ENCODE results near the gene FUT8. TPM values are rescaled to one million over a fixed set of nuclear protein-coding genes. Genes with fewer than 3 reads are reported as not detected.

FUT8 gene
- total and polyA plus RNA-seq, 2 of the 8 experiments (the other 6 are each of a cell fraction or from before 2014, with no cell fraction given): 10.5 to 25.1 TPM

GRCh38 chr14:65594153-65594881 is 181.8 kb downstream of the FUT8 start:
- no peak overlapping the region for H2BK120ac ChIP-seq (replicated peaks; ENCODE audit: low read depth, low read length)
- no peak overlapping the region; the same call in 1 of the 2 replicates for H4K8ac ChIP-seq (ENCODE audit: extremely low read depth, insufficient read depth, low read length)
- H3K23me2 ChIP-seq (ENCODE audit: low read depth, low read length): no peaks in the 10 kb centered on the region
- H2BK5ac ChIP-seq (ENCODE audit: low read depth, low read length): no peak overlapping the region
- FAIRE-seq (peak; percentile 24), DNase-seq (ENCODE audit: low read depth in 1 of 2, low spot score in 2 of 2) (peak; percentile 17 to 52)
- H3K4me1 ChIP-seq (replicated peaks in 1 of 4; ENCODE audit: control insufficient read depth in 3 of 4, insufficient read depth in 4 of 4, low read length in 3 of 4): peaks cover 3 to 9% (median 6%) of the 10 kb centered on the region in 4 experiments
- TF ChIP-seq CTBP2 (IDR thresholded peaks at IDR 0.05; ENCODE audit: borderline replicate concordance, insufficient read depth, insufficient read length, low read length): peak; percentile 42
- peak in 1 of 2 experiments; percentile 69; a peak in 2 of 4 replicates for TF ChIP-seq SIN3A (conservative IDR thresholded peaks at IDR 0.05 in 1 of 2, IDR thresholded peaks at IDR 0.05 in 1 of 2; ENCODE audit: low read depth in 1 of 2, low read length in 2 of 2)
- TF ChIP-seq RAD21 (IDR thresholded peaks at IDR 0.05 in 1 of 2, conservative IDR thresholded peaks at IDR 0.05 in 1 of 2; ENCODE audit: low read depth in 2 of 2, low read length in 2 of 2): peak in 1 of 2 experiments; percentile 1; a peak in 2 of 4 replicates
- peak; percentile 91 for TF ChIP-seq CEBPB (IDR thresholded peaks at IDR 0.05; ENCODE audit: low read depth, low read length)
- TF ChIP-seq ASH2L (IDR thresholded peaks at IDR 0.05; ENCODE audit: low read length): peak; percentile 35
- TF ChIP-seq POU5F1 (IDR thresholded peaks at IDR 0.05; ENCODE audit: low read depth, low read length): no peak
- TF ChIP-seq JUND (IDR thresholded peaks at IDR 0.05; ENCODE audit: low read length): no peak
- no peak for TF ChIP-seq CBX8 (IDR thresholded peaks at IDR 0.05; ENCODE audit: borderline replicate concordance, low read depth, low read length)
- WGBS, 2 experiments (ENCODE audit: extremely low coverage in 1 of 2, insufficient coverage in 1 of 2, insufficient read length in 1 of 2, insufficient replicate concordance in 2 of 2, low coverage in 1 of 2, low lambda C conversion rate in 2 of 2, missing lambda C conversion rate in 1 of 2): 53% methylated on average over 13 of the region's 13 CpGs; no CpG with 5 or more reads in 1 of the 2 experiments
- peak overlapping the region; percentile 34 to 45 for H3K4me2 ChIP-seq (ENCODE audit: insufficient read depth in 1 of 2, low read depth in 2 of 2, low read length in 2 of 2)
- H3K4ac ChIP-seq (replicated peaks; ENCODE audit: insufficient read length, low read depth, low read length): no peak overlapping the region
- no peak overlapping the region for H3K23ac ChIP-seq (ENCODE audit: insufficient read length)
- no peaks in the 10 kb centered on the region for H3K79me1 ChIP-seq (ENCODE audit: low read depth, low read length)
- no peak overlapping the region for H4K5ac ChIP-seq (ENCODE audit: insufficient read length, low read depth, low read length)
- H2BK12ac ChIP-seq (ENCODE audit: low read depth, low read length): 0 out of 2 replicates have a peak overlapping the region, but pooled peaks have one; percentile 43
- no peaks in the 10 kb centered on the region for H3K79me2 ChIP-seq (ENCODE audit: control insufficient read depth in 1 of 2, insufficient read depth in 2 of 2, low read length in 2 of 2)
- H4K20me1 ChIP-seq (replicated peaks in 1 of 2; ENCODE audit: control insufficient read depth in 1 of 2, insufficient read depth in 2 of 2, low read length in 2 of 2): peaks cover 0 to 2% of the 10 kb centered on the region in 2 experiments
- no peak overlapping the region for H2BK15ac ChIP-seq (ENCODE audit: low read length)
- H2AK5ac ChIP-seq (ENCODE audit: low read depth, low read length): no peak overlapping the region
- no peak overlapping the region for H3K14ac ChIP-seq (ENCODE audit: insufficient read length)
- no peaks in the 10 kb centered on the region for H3K27me3 ChIP-seq (replicated peaks in 1 of 4; ENCODE audit: control insufficient read depth in 3 of 4, extremely low read depth in 1 of 4, insufficient read depth in 3 of 4, low read length in 3 of 4)
- no peak overlapping the region for H2AFZ ChIP-seq (ENCODE audit: low read length)
- CTCF ChIA-PET (ENCODE audit: partially characterized antibody): no interaction called here
- H3K18ac ChIP-seq (ENCODE audit: extremely low read depth, low read length): no peak overlapping the region
- H3K56ac ChIP-seq (replicated peaks; ENCODE audit: insufficient read length, low read depth, low read length): no peak overlapping the region
- POLR2A ChIA-PET (ENCODE audit: partially characterized antibody): no interaction called here
- peak overlapping the region in 1 of 4 experiments; percentile 18; a peak in 1 of 8 replicates for H3K4me3 ChIP-seq (ENCODE audit: extremely low read depth in 1 of 4, insufficient read depth in 2 of 4, low read depth in 3 of 4, low read length in 4 of 4)
- no peaks in the 10 kb centered on the region for H3K36me3 ChIP-seq (ENCODE audit: control insufficient read depth in 2 of 4, insufficient read depth in 4 of 4, low read length in 3 of 4)
- H2BK20ac ChIP-seq (ENCODE audit: low read length): no peak overlapping the region
- H3K27ac ChIP-seq (ENCODE audit: low read depth, low read length): no peak overlapping the region
- H3K9me3 ChIP-seq (ENCODE audit: insufficient read depth in 2 of 2, low read depth in 1 of 2, low read length in 1 of 2): no peaks in the 10 kb centered on the region; a peak in 1 of 4 replicates
- H4K91ac ChIP-seq (replicated peaks; ENCODE audit: insufficient read length, low read length): no peak overlapping the region
- H3K9ac ChIP-seq (replicated peaks in 1 of 4; ENCODE audit: extremely low read depth in 1 of 4, low read depth in 3 of 4, low read length in 3 of 4): no peak overlapping the region

Data from H1 (cell line).